ENCODE measurements around the gene ALKBH3. TPM values are rescaled to one million over a fixed set of nuclear protein-coding genes. Genes with fewer than 3 reads are reported as not detected.

The ALKBH3 gene
- total RNA-seq, 1 donor from 2014 or later = 39.0 TPM

DNA sequence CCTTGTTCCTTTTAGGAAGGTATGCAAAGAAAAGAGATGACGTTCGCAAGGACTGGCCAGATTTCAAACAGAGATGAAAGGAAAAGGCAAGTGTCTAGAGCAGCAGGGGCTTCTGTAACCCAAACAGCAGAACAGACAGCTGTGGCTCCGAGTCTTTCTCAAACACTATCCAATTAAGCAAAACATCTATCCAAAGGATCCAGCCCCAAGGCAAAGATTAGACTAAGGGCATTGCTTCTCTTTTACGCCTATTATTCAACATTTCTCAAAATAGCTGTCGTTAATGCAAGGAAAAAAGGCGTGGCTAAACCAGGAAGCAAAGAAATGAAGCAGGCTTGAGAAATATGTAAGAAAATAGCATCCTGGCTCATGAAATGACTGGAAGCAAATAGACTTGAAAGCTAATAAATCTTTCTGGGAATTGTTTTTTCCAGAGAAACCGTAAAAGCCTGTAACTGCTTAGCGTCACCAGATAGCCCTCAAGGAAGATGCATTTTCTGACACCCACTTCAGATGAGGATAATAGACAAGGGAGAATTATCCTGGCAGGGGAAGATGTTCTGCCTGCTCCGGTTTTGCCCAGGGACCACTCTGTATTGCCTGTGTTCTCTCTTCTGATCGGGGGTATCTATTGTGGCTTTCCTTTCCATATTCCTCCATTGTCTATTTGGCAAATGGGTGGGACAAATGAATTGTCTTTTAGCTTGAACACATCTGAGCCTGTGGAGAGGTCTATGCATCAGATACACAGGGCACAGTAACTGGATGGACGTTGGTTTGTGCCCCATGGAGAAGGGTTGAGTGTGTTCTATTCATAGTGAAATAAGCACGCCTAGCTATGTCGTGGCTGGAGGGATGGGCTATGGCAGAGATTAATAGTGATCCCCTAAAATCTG is 82.0 kb downstream of the ALKBH3 start:
- no peak for DNase-seq (ENCODE audit: low spot score)

GRCh38 chr11:43963279-43963620 is 82.6 kb downstream of the ALKBH3 start:
- no peak for DNase-seq (ENCODE audit: low spot score)

- DNase-seq (ENCODE audit: low spot score) = no peak
These were observed 87.0 kb downstream of the ALKBH3 start for GRCh38 chr11:43967661-43968060.

DNA sequence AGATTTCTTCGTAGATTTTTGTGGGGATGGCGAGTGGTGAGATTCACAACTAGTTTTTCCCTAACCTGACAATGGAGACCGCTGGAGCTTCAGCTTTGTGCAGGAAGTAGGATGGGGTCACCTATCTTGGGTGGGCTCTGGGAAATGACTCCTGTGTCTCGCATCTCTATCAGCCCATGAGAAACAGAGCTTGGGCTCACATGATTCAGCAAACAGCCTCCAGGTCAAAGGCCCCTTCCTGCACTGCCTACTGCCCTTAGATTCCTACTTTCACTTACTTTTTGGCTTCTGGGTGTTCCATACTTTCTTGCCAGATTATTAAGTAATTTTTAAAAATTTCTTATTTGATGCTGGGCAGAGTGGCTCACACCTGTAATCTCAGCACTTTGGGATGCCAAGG is 88.1 kb downstream of the ALKBH3 start:
- DNase-seq (ENCODE audit: low spot score) = no peak

DNA sequence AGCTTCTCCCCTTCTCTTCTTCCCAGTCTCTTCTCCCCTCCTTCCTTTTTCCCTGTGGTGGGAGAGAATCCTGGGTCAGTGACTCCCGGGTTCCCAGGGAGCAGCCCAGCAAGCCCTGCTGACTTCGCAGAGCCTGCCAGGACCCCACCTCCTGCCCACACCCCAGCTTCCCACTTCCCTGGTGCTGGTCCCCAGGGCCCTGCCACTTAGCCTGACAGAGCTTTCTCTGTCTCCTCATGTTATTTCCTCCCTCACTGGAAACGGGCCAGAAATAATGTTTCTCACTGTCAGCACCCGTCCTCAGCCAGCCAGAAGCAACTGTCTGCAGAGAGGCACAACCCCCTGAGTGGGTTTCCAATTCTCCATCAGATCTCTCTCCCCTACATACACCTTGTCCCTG is 88.9 kb downstream of the ALKBH3 start:
- no peak for DNase-seq (ENCODE audit: low spot score)

Other genes with a start within 250 kb of the ALKBH3 start
- 102 TPM for gene HSD17B12, start 200.1 kb upstream of the ALKBH3 start, total RNA-seq
- 76.7 TPM for gene C11orf96, start 61.8 kb downstream of the ALKBH3 start, total RNA-seq
- not detected for gene ACCSL, start 167.2 kb downstream of the ALKBH3 start, total RNA-seq
- gene ACCS, start 185.4 kb downstream of the ALKBH3 start, total RNA-seq = 44.0 TPM
- gene EXT2, start 214.8 kb downstream of the ALKBH3 start, total RNA-seq = 48.1 TPM